Measurements from ENCODE around the gene ZBTB39. TPM values are rescaled to one million over a fixed set of nuclear protein-coding genes. Genes with fewer than 3 reads are reported as not detected.

Gene ZBTB39
- total RNA-seq, 1 experiment from 2014 or later, result 7.6 TPM

- no peaks in the 10 kb centered on the region for H3K9me3 ChIP-seq (ENCODE audit: insufficient read depth, low read depth)
- H3K36me3 ChIP-seq (ENCODE audit: low read depth), result no peaks in the 10 kb centered on the region
- peaks cover 3% of the 10 kb centered on the region; the same call in 1 of the 2 replicates for H3F3A ChIP-seq (ENCODE audit: insufficient read depth, low read depth)
- H4K20me1 ChIP-seq (ENCODE audit: insufficient read depth), result no peaks in the 10 kb centered on the region
- POLR2A ChIA-PET (ENCODE audit: unreplicated experiment), result no interaction called here
- no peaks in the 10 kb centered on the region for H3K9me2 ChIP-seq (ENCODE audit: insufficient read depth)
- no peak overlapping the region for H2AFZ ChIP-seq
- intact Hi-C loops (cut with micrococcal nuclease; ENCODE audit: unreplicated experiment), result no loop called here
- no peak overlapping the region for H3K4me3 ChIP-seq
- H3K27ac ChIP-seq, result no peak overlapping the region
- peaks cover 19% of the 10 kb centered on the region for H3K4me1 ChIP-seq (replicated peaks; ENCODE audit: insufficient read depth)
- no peaks in the 10 kb centered on the region for H3K27me3 ChIP-seq (ENCODE audit: insufficient read depth, low read depth)
- CTCF ChIA-PET, result no interaction called here
- no TSS peak for BruUV-seq (replicated peaks)
- TF ChIP-seq, protein P1, sequence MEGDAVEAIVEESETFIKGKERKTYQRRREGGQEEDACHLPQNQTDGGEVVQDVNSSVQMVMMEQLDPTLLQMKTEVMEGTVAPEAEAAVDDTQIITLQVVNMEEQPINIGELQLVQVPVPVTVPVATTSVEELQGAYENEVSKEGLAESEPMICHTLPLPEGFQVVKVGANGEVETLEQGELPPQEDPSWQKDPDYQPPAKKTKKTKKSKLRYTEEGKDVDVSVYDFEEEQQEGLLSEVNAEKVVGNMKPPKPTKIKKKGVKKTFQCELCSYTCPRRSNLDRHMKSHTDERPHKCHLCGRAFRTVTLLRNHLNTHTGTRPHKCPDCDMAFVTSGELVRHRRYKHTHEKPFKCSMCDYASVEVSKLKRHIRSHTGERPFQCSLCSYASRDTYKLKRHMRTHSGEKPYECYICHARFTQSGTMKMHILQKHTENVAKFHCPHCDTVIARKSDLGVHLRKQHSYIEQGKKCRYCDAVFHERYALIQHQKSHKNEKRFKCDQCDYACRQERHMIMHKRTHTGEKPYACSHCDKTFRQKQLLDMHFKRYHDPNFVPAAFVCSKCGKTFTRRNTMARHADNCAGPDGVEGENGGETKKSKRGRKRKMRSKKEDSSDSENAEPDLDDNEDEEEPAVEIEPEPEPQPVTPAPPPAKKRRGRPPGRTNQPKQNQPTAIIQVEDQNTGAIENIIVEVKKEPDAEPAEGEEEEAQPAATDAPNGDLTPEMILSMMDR (conservative IDR thresholded peaks at IDR 0.05), result no peak
- TF ChIP-seq EZH2 (IDR thresholded peaks at IDR 0.05; ENCODE audit: low read depth), result no peak
- no peak for DNase-seq
- H3K79me2 ChIP-seq (ENCODE audit: low read depth), result no peaks in the 10 kb centered on the region
- no peak overlapping the region for H3K4me2 ChIP-seq
Observed at GRCh38 chr12:56953314-56953713, 53.0 kb downstream of the ZBTB39 start.

GRCh38 chr12:56951582-56952339 lies 54.6 kb downstream of the ZBTB39 start:
- Histone ChIP-seq H3K4me2 (no peak overlapping the region), H2AFZ (no peak overlapping the region), H3K9me3 (ENCODE audit: insufficient read depth, low read depth) (no peaks in the 10 kb centered on the region), H3K4me3 (no peak overlapping the region), H3K36me3 (ENCODE audit: low read depth) (no peaks in the 10 kb centered on the region), H3K9me2 (ENCODE audit: insufficient read depth) (no peaks in the 10 kb centered on the region), H3K79me2 (ENCODE audit: low read depth) (no peaks in the 10 kb centered on the region), H3K27ac (no peak overlapping the region), H4K20me1 (ENCODE audit: insufficient read depth) (no peaks in the 10 kb centered on the region), H3F3A (ENCODE audit: insufficient read depth, low read depth) (peaks cover 3% of the 10 kb centered on the region; the same call in 1 of the 2 replicates), H3K27me3 (ENCODE audit: insufficient read depth, low read depth) (no peaks in the 10 kb centered on the region), H3K4me1 (replicated peaks; ENCODE audit: insufficient read depth) (peaks cover 4% of the 10 kb centered on the region)
- BruUV-seq (replicated peaks), result no TSS peak
- ChIA-PET CTCF (no interaction called here), POLR2A (ENCODE audit: unreplicated experiment) (no interaction called here)
- intact Hi-C loops (cut with micrococcal nuclease; ENCODE audit: unreplicated experiment), result no loop called here
- no peak for TF ChIP-seq EZH2 (IDR thresholded peaks at IDR 0.05; ENCODE audit: low read depth)
- TF ChIP-seq, protein P1 (conservative IDR thresholded peaks at IDR 0.05), result no peak
- DNase-seq, result no peak

- Histone ChIP-seq H3K9me2 (ENCODE audit: insufficient read depth) (no peaks in the 10 kb centered on the region), H3K4me1 (replicated peaks; ENCODE audit: insufficient read depth) (no peaks in the 10 kb centered on the region), H3K4me3 (no peak overlapping the region), H4K20me1 (ENCODE audit: insufficient read depth) (no peaks in the 10 kb centered on the region), H3K4me2 (no peak overlapping the region), H3K36me3 (ENCODE audit: low read depth) (no peaks in the 10 kb centered on the region), H3F3A (ENCODE audit: insufficient read depth, low read depth) (no peaks in the 10 kb centered on the region), H3K27ac (no peak overlapping the region), H3K79me2 (ENCODE audit: low read depth) (no peaks in the 10 kb centered on the region), H3K27me3 (ENCODE audit: insufficient read depth, low read depth) (no peaks in the 10 kb centered on the region), H3K9me3 (ENCODE audit: insufficient read depth, low read depth) (no peaks in the 10 kb centered on the region), H2AFZ (no peak overlapping the region)
- TF ChIP-seq, protein P1 (conservative IDR thresholded peaks at IDR 0.05), result no peak
- TF ChIP-seq EZH2 (IDR thresholded peaks at IDR 0.05; ENCODE audit: low read depth), result no peak
- ChIA-PET POLR2A (ENCODE audit: unreplicated experiment) (no interaction called here), CTCF (no interaction called here)
- no peak for DNase-seq
- BruUV-seq (replicated peaks), result no TSS peak
- intact Hi-C loops (cut with micrococcal nuclease; ENCODE audit: unreplicated experiment), result no loop called here
Observed at GRCh38 chr12:56948881-56949280, 57.5 kb downstream of the ZBTB39 start.

Other genes with a start within 250 kb of the ZBTB39 start
- 2.1 and 2.2 TPM in 2 replicates for gene HSD17B6, start 243.2 kb downstream of the ZBTB39 start, total RNA-seq (2021)
- gene SDR9C7, start 72.1 kb downstream of the ZBTB39 start, total RNA-seq (2021), result not detected in 2 replicates
- gene RDH16, start 48.9 kb downstream of the ZBTB39 start, total RNA-seq (2021), result 0.79 and 0.88 TPM in 2 replicates
- not detected in 2 replicates for gene TAC3, start 10.0 kb upstream of the ZBTB39 start, total RNA-seq (2021)
- not detected in 2 replicates for gene MYO1A, start 43.6 kb upstream of the ZBTB39 start, total RNA-seq (2021)
- gene NEMP1, start 72.2 kb upstream of the ZBTB39 start, total RNA-seq (2021), result 28.9 and 36.6 TPM in 2 replicates
- gene NAB2, start 82.6 kb upstream of the ZBTB39 start, total RNA-seq (2021), result 13.8 and 20.2 TPM in 2 replicates
- gene STAT6, start 104.8 kb upstream of the ZBTB39 start, total RNA-seq (2021), result 112 and 122 TPM in 2 replicates
- 51.4 and 70.1 TPM in 2 replicates for gene LRP1, start 121.9 kb upstream of the ZBTB39 start, total RNA-seq (2021)
- gene LRP1-AS, start 141.1 kb upstream of the ZBTB39 start, total RNA-seq (2021), result not detected in 2 replicates
- 20.3 and 20.6 TPM in 2 replicates for gene NXPH4, start 210.2 kb upstream of the ZBTB39 start, total RNA-seq (2021)
- 220 and 227 TPM in 2 replicates for gene SHMT2, start 223.2 kb upstream of the ZBTB39 start, total RNA-seq (2021)
- gene STAC3, start 244.6 kb upstream of the ZBTB39 start, total RNA-seq (2021), result 1.3 and 2.2 TPM in 2 replicates